HG03521 (cell line): ENCODE results near the gene SUMF1.

Experiments used
- ATAC-seq: cut with Tn5 transposase; IDR thresholded peaks from one replicate; pipeline ENCODE4 v1.9.1; 2021; ENCODE audit warnings: mild to moderate bottlenecking, moderate library complexity; ENCODE audit not compliant: unreplicated experiment

SUMF1 gene

GRCh38 chr3:4497843-4498324 lies 30.8 kb upstream of the SUMF1 start:
- no peak for ATAC-seq

DNA sequence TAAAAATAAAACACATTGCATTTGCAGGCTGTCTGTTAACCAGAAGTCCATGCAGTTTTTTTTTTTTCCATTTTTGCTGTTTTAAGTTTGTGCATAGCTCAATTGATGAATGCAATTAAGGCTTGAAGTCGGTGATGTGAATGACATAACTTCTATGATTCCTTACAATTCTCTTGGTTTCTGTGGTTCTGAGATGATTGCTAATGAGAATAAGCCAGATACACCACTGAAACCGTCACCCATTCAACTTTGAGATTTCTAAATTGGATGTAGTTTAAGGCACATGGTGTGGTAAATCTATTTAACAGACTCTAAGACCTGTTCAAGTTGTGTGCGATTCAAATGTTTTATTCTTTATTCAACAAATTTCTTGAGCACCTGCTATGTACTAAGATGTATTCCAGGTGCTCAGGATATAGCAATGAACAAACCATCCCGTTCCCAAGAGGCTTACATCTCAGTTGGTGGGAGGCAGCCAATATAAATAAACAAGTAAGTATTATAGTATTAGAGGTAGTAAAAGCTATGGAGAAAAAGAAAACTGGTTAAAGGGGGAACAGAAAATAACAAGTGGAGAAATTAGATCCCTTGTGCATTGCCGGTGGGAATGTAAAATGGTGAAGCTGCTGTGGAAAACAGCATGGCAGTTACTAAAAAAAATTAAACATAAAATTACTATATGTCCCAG lies 30.1 kb upstream of the SUMF1 start:
- no peak for ATAC-seq

- no peak for ATAC-seq
Observed at GRCh38 chr3:4496087-4496452, 29.0 kb upstream of the SUMF1 start.

DNA sequence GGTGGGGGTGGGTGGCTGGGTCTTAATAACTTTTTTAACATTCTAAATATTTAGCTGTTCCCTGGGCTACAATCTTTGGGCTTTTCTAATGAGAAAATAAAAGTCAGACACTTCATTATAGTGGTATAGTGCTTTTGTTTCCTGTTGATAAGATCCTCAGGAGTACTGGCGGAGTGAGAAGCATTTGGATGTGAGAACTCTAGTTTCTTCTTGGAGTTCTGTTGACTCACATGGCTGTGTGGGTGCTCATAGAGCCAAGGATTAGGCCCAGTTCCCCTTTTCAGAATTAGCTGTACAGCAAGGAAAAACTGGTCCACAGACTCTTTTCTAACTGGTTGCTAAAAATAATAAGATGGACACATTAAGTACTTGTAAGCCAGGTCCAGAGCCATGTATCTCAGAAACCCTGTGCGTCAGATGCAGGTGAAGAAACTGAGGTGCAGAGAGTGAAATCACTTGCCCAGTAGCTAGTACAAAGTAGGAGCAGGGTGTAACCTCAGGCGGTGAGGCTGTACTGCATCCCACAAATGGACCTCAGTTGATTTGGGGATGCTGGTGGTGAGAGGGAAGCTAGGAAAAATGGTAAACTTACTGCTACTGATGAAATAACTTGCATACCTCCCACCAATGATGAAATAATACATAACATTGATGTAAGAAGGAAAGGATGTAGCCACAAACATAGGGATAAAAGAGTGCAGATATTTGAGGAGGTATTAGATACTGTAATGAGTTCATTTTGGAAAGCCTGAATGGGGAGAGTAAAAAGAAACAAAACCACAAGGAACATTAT lies 28.4 kb upstream of the SUMF1 start:
- no peak for ATAC-seq

DNA sequence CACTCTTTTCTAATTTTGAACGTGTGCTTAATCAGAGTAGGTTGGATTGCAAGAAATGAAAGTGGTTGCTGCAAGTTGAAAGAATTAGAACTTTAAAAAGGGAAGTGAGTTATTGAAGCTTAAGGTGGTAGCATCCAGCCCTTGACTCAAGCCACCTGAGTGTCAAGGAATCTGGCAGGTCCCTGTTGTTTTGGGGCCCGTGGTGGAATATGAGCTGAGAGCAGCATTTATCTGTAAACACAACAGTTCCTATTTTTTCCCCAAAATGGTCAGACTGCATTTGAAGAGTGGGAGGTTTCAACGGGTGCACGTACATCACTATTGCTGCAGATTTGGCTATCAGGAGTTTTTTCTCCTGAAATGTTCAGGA lies 27.8 kb upstream of the SUMF1 start:
- ATAC-seq = peak; percentile 23

DNA sequence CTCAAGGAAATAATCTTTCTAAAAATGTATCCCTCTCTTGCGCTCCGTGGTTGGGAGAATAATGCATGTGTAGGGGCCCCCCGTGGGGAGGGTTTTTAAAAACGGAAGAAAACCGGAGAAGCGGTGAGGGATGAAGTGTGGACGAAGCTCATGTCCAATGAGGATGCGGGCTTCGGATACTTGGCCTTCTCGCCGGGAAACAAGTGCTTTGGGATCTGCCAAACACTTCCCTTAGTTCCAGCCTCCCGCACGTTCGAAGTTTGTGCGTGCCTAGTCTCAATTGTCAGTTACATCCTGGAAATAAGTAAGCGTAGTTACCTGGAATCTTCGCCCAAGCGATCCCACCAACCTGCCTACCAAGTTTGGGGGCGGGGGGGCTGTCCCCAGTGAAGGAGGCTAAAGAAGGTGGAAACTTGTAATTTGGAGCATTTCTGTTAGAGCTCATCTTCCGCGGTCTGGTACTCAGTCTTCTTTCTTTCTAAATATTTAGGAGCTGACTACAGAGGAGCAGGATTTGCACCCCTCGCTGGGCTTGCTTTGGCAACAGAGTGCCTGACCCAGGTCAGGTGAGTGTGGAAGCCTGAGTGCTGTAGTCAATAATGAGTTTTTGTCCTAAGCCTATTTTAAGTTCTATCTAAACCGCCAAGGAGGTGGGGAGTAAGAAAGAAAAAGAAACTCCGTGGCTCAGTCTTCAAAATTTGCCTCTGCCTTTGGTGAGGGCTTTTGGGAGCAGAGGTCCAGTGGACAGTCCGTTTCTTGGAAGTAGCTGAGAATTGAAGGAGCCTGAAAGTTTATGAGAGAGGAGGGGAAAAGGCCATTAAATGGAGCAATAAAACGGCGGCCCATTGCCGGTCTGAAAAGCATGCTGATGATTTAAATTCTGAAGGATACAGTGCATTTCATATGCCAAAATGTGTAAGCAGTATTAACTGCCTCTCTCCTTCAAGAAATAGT lies 27.1 kb upstream of the SUMF1 start:
- no peak for ATAC-seq

GRCh38 chr3:4493014-4493940 lies 26.2 kb upstream of the SUMF1 start, which contains the start of gene ITPR1:
TSS of gene ITPR1 (plus strand) at chr3:4493348. CDS start at chr3:4516492, 23,144 bp downstream.
- peak; percentile 92 for ATAC-seq

GRCh38 chr3:4492208-4493013 lies 25.3 kb upstream of the SUMF1 start:
- ATAC-seq = no peak

- no peak for ATAC-seq
Observed at GRCh38 chr3:4491855-4492207, 24.8 kb upstream of the SUMF1 start.

GRCh38 chr3:4478261-4478660 lies 11.2 kb upstream of the SUMF1 start:
- ATAC-seq = no peak

- ATAC-seq = no peak
Observed at GRCh38 chr3:4476496-4476895, 9.4 kb upstream of the SUMF1 start.

DNA sequence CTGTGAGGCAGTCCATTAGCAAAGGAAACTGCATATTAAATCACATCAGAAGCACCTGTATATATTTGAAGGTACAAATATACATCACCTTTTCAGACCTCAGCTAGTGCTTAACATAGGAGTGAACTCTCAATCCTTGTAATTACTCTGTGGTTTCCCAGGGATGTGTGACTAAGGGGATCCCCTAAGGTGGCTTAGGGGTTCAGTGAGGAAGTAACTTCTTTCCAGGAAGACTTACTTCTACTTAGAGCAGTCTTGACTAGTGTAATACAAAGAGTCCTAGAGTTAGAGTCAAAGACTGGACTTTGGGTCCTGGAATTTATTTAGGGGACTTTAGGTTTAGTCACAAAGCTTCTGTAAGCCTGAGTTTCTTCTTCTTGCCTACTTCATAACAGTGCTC lies 8.7 kb upstream of the SUMF1 start:
- no peak for ATAC-seq

- ATAC-seq = peak; percentile 52
Observed at GRCh38 chr3:4474683-4475490, 7.8 kb upstream of the SUMF1 start.

- ATAC-seq = no peak
Observed at GRCh38 chr3:4472766-4473165, 5.7 kb upstream of the SUMF1 start.

DNA sequence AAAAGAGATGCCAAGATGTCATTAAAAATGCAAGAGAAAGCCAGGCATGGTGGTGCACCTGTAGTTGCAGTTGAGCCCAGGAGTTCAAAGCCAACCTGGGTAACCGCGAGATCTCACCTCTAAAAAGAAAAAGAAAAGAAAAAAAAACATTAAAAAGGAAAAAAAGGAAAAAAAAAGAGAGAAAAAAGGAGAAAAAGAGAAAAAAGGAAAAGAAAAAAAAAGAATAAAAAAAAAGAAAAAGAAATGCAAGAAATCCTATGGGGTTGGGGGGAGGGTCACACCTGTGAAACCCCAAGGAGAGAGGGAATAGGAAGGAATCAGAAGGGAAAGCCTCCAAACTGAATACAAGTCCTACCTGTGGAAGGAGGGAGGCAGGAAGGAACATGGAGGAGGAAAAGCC lies 5.2 kb upstream of the SUMF1 start:
- ATAC-seq = no peak

GRCh38 chr3:4471907-4472306 lies 4.8 kb upstream of the SUMF1 start:
- ATAC-seq = no peak

DNA sequence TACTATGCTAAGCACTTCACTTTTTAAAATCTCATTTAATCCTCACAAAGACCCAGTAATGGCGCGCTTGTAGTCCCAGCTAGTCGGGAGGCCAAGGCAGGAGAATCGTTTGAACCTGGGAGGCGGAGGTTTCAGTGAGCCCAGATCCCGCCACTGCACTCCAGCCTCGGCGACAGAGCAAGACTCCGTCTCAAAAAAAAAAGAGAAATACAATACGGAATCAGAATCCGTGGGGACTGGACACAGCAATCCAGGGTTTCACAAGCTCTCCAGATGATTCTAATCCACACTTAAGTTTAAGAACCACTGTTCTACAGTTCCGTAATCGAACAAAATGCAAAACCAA lies 426 bp upstream of the SUMF1 start:
- ATAC-seq = no peak

- no peak for ATAC-seq
Observed at GRCh38 chr3:4464576-4464975, 2.5 kb downstream of the SUMF1 start.
